Lower lobe of right lung (tissue), 2 donors: ENCODE measurements around the gene XRCC5. TPM values are rescaled to one million over a fixed set of nuclear protein-coding genes. Genes with fewer than 3 reads are reported as not detected.
A peak's percentile ranks its signal among the peaks of the same experiment; 100 is the strongest.

Experiments used
- ATAC-seq, 2 donors: fragments of 200-7000 bp; cut with Tn5 transposase; one replicate each; pipeline ENCODE4 v1.9.1; 2020 to 2022; ENCODE audit warnings: mild to moderate bottlenecking in 2 of 2, moderate library complexity in 2 of 2
- DNase-seq: peaks from one replicate; pipeline ENCODE4 v3.0.0-alpha.2; 2020
- H3K27ac ChIP-seq: fragments of 200-600 bp; one replicate; pipeline ENCODE4 v1.8.0; 2022
- H3K27me3 ChIP-seq: fragments of 200-600 bp; one replicate; pipeline ENCODE4 v1.8.0; 2022; ENCODE audit warnings: low read depth
- H3K36me3 ChIP-seq: fragments of 200-600 bp; one replicate; pipeline ENCODE4 v1.8.0; 2022; ENCODE audit warnings: mild to moderate bottlenecking
- H3K4me1 ChIP-seq: fragments of 200-600 bp; one replicate; pipeline ENCODE4 v1.8.0; 2022
- H3K4me3 ChIP-seq: fragments of 200-600 bp; one replicate; pipeline ENCODE4 v1.8.0; 2022; ENCODE audit warnings: mild to moderate bottlenecking
- H3K9me3 ChIP-seq: fragments of 200-600 bp; one replicate; pipeline ENCODE4 v1.8.0; 2022
- intact Hi-C: fragments of 100-400 bp; cut with DNase I; formaldehyde crosslinking; loops from one replicate; pipeline ENCODE4 v1.11.0; 2022
- total RNA-seq: library from RNA; stranded (reverse); fragmentation: NEBNext Ultra II Directional; extraction: Animal tissue kit (Norgen Biotek cat#: 25700); gene quantifications from one replicate; pipeline ENCODE4 v1.2.1, GENCODE V29; 2021
- TF ChIP-seq, protein P1 (sequence below): fragments of 200-600 bp; IDR thresholded peaks from one replicate; pipeline ENCODE4 v1.8.0; 2022; ENCODE audit warnings: antibody characterized with exemption, mild to moderate bottlenecking
- donor health status: DM: no; HTN: yes; CAD: no; lungs with severe emphysema.

Gene XRCC5
- total RNA-seq, 1 donor from 2014 or later = 155 TPM

- peak in 1 of 2 donors; percentile 35 for ATAC-seq
- no peak for DNase-seq
- Histone ChIP-seq H3K27ac (peak overlapping the region; percentile 94), H3K4me3 (peak overlapping the region; percentile 91), H3K36me3 (peaks cover 32% of the 10 kb centered on the region), H3K27me3 (no peaks in the 10 kb centered on the region), H3K9me3 (no peaks in the 10 kb centered on the region), H3K4me1 (peaks cover 37% of the 10 kb centered on the region)
- intact Hi-C loops = no loop called here
- TF ChIP-seq, protein P1, sequence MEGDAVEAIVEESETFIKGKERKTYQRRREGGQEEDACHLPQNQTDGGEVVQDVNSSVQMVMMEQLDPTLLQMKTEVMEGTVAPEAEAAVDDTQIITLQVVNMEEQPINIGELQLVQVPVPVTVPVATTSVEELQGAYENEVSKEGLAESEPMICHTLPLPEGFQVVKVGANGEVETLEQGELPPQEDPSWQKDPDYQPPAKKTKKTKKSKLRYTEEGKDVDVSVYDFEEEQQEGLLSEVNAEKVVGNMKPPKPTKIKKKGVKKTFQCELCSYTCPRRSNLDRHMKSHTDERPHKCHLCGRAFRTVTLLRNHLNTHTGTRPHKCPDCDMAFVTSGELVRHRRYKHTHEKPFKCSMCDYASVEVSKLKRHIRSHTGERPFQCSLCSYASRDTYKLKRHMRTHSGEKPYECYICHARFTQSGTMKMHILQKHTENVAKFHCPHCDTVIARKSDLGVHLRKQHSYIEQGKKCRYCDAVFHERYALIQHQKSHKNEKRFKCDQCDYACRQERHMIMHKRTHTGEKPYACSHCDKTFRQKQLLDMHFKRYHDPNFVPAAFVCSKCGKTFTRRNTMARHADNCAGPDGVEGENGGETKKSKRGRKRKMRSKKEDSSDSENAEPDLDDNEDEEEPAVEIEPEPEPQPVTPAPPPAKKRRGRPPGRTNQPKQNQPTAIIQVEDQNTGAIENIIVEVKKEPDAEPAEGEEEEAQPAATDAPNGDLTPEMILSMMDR = peak; percentile 43
These were observed 940 bp downstream of the XRCC5 start for GRCh38 chr2:216109962-216110614.

GRCh38 chr2:216110620-216111019 is 1.5 kb downstream of the XRCC5 start:
- peaks cover 32% of the 10 kb centered on the region for H3K36me3 ChIP-seq
- DNase-seq = no peak
- peak overlapping the region; percentile 91 for H3K4me3 ChIP-seq
- no peaks in the 10 kb centered on the region for H3K9me3 ChIP-seq
- TF ChIP-seq, protein P1 = no peak
- H3K4me1 ChIP-seq = peaks cover 41% of the 10 kb centered on the region
- no peak for ATAC-seq
- H3K27ac ChIP-seq = peak overlapping the region; percentile 94
- H3K27me3 ChIP-seq = no peaks in the 10 kb centered on the region
- intact Hi-C loops = no loop called here

DNA sequence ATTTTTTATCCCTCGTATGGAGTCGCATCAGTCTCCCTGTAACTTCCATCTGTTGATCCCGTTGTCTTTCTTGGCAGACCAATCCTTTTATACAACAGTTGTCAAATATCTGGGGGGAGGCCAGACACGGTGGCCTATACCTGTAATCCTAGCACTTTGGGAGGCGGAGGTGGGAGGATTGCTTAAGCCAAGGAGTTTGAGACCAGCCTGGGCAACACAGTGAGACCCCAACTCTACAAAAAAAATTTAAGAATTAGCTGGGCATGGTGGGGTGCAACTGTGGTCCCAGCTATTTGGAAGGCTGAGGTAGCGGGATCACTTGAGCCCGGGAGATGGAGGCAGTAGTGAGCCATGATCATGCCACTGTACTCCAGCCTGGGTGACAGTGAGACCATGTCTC is 2.0 kb downstream of the XRCC5 start:
- Histone ChIP-seq H3K4me3 (no peak overlapping the region), H3K4me1 (peaks cover 46% of the 10 kb centered on the region), H3K9me3 (no peaks in the 10 kb centered on the region), H3K27me3 (no peaks in the 10 kb centered on the region), H3K36me3 (peaks cover 34% of the 10 kb centered on the region), H3K27ac (no peak overlapping the region)
- DNase-seq (no peak), ATAC-seq (no peak)
- intact Hi-C loops = no loop called here
- TF ChIP-seq, protein P1 = no peak

DNA sequence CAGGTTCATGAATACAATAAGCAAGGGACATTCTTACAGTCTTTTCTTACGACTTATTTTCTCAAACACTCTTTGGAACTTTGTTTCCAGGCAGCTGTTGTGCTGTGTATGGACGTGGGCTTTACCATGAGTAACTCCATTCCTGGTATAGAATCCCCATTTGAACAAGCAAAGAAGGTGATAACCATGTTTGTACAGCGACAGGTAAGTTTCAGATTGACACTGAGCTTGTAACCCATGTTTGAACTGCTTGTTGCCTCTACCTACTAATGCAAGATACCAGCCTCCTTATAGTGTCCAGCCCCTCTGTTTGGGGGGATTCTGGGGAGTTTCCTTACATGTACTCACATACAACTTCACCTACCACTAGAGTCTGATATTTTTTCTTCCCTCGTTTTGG is 3.8 kb downstream of the XRCC5 start:
- Histone ChIP-seq H3K27me3 (no peaks in the 10 kb centered on the region), H3K36me3 (peaks cover 52% of the 10 kb centered on the region), H3K27ac (no peak overlapping the region), H3K4me1 (peaks cover 46% of the 10 kb centered on the region), H3K9me3 (no peaks in the 10 kb centered on the region), H3K4me3 (no peak overlapping the region)
- DNase-seq (no peak), ATAC-seq (no peak)
- TF ChIP-seq, protein P1 = no peak
- intact Hi-C loops = no loop called here

DNA sequence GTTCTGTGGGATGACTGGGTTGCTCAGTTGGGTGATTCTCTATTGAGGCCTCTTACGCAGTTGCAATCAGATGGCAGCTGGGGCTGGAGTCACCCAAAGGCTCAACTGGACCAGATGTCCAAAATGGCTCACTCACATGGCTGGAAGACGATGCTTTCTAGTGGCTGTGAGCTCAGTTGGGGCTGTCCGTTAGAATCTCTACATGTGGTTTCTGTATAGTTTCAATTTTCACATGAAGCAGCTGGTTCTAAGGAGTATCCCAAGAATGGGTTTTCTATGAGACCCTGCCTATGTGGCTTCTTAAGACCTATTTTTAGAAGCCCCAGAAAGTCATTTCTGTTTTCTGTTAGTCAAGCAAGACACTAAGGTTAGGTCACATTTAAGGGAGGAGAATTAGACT is 4.4 kb downstream of the XRCC5 start:
- no peaks in the 10 kb centered on the region for H3K9me3 ChIP-seq
- intact Hi-C loops = no loop called here
- DNase-seq (no peak), ATAC-seq (no peak)
- no peak overlapping the region for H3K4me3 ChIP-seq
- H3K36me3 ChIP-seq = peaks cover 58% of the 10 kb centered on the region
- H3K27me3 ChIP-seq = no peaks in the 10 kb centered on the region
- no peak overlapping the region for H3K27ac ChIP-seq
- TF ChIP-seq, protein P1 = no peak
- H3K4me1 ChIP-seq = peaks cover 41% of the 10 kb centered on the region
